ENCODE measurements around the gene KCTD8.

Gene KCTD8

GRCh38 chr4:44448521-44449461 is at the start of gene KCTD8:
Gene KCTD8, minus strand, starts transcription at chr4:44448809.
- DNase-seq (ENCODE audit: low read depth in 3 of 3, low spot score in 1 of 3) = peak in 1 of 3 donors; percentile 40

- DNase-seq (ENCODE audit: low read depth in 3 of 3, low spot score in 1 of 3) = no peak
Observed at GRCh38 chr4:44494810-44495701, 46.4 kb upstream of the KCTD8 start.

GRCh38 chr4:44493924-44494323 is 45.3 kb upstream of the KCTD8 start:
- DNase-seq (ENCODE audit: low read depth in 3 of 3, low spot score in 1 of 3) = no peak

GRCh38 chr4:44487341-44487740 is 38.7 kb upstream of the KCTD8 start:
- DNase-seq (ENCODE audit: low read depth in 3 of 3, low spot score in 1 of 3) = no peak

- no peak for DNase-seq (ENCODE audit: low read depth in 3 of 3, low spot score in 1 of 3)
Observed at GRCh38 chr4:44479731-44480130, 31.1 kb upstream of the KCTD8 start.

- no peak for DNase-seq (ENCODE audit: low read depth in 3 of 3, low spot score in 1 of 3)
Observed at GRCh38 chr4:44462259-44462658, 13.7 kb upstream of the KCTD8 start.

- DNase-seq (ENCODE audit: low read depth in 3 of 3, low spot score in 1 of 3) = no peak
Observed at GRCh38 chr4:44447563-44448504, 775 bp downstream of the KCTD8 start.

GRCh38 chr4:44446801-44447562 is 1.6 kb downstream of the KCTD8 start:
- no peak for DNase-seq (ENCODE audit: low read depth in 3 of 3, low spot score in 1 of 3)

- DNase-seq (ENCODE audit: low read depth in 3 of 3, low spot score in 1 of 3) = no peak
Observed at GRCh38 chr4:44446191-44446590, 2.4 kb downstream of the KCTD8 start.

GRCh38 chr4:44438687-44439086 is 9.9 kb downstream of the KCTD8 start:
- no peak for DNase-seq (ENCODE audit: low read depth in 3 of 3, low spot score in 1 of 3)

GRCh38 chr4:44434247-44434646 is 14.4 kb downstream of the KCTD8 start:
- DNase-seq (ENCODE audit: low read depth in 3 of 3, low spot score in 1 of 3) = no peak

- DNase-seq (ENCODE audit: low read depth in 3 of 3, low spot score in 1 of 3) = no peak
Observed at GRCh38 chr4:44425614-44426208, 22.9 kb downstream of the KCTD8 start.

GRCh38 chr4:44422912-44423311 is 25.7 kb downstream of the KCTD8 start:
- no peak for DNase-seq (ENCODE audit: low read depth in 3 of 3, low spot score in 1 of 3)

GRCh38 chr4:44421330-44422065 is 27.1 kb downstream of the KCTD8 start:
- no peak for DNase-seq (ENCODE audit: low read depth in 3 of 3, low spot score in 1 of 3)

- DNase-seq (ENCODE audit: low read depth in 3 of 3, low spot score in 1 of 3) = no peak
Observed at GRCh38 chr4:44415251-44415650, 33.4 kb downstream of the KCTD8 start.

GRCh38 chr4:44368413-44369167 is 80.0 kb downstream of the KCTD8 start:
- DNase-seq (ENCODE audit: low read depth in 3 of 3, low spot score in 1 of 3) = no peak

- DNase-seq (ENCODE audit: low read depth in 3 of 3, low spot score in 1 of 3) = no peak
Observed at GRCh38 chr4:44354172-44354571, 94.4 kb downstream of the KCTD8 start.

GRCh38 chr4:44351069-44351468 is 97.5 kb downstream of the KCTD8 start:
- DNase-seq (ENCODE audit: low read depth in 3 of 3, low spot score in 1 of 3) = no peak
